Left hindlimb (tissue), 1 donor: ENCODE measurements around the gene CAPN10.

Source experiments
- DNase-seq: peaks from one replicate; pipeline ENCODE4 v3.0.0-alpha.2; 2018

CAPN10 gene

DNA sequence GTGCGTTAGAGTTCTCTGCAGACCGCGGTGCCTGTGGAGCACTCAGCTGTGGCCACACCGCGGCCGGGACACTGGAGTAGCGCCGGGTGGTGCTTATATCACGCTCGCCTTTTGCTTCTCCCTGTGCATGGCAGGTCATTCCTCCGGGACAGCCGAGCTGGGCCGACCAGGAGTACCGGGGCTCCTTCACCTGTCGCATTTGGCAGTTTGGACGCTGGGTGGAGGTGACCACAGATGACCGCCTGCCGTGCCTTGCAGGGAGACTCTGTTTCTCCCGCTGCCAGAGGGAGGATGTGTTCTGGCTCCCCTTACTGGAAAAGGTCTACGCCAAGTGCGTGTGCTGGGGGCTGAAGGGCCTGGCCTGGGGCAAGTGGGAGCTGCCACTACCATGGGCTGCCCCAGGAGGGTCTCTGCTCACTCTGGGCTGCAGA lies 4.2 kb downstream of the CAPN10 start:
- DNase-seq = peak; percentile 23

GRCh38 chr2:240591226-240591625 lies 4.7 kb downstream of the CAPN10 start:
- DNase-seq = no peak

DNA sequence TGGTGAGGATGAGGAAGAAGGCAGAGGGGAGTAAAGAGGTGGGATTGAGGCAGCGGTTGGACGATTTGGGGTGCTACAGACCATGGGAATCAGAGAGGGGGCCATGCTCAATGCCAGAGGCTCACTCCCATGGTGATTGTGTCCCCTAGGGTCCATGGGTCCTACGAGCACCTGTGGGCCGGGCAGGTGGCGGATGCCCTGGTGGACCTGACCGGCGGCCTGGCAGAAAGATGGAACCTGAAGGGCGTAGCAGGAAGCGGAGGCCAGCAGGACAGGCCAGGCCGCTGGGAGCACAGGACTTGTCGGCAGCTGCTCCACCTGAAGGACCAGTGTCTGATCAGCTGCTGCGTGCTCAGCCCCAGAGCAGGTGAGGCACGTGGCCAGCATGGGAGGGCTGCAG lies 5.2 kb downstream of the CAPN10 start:
- no peak for DNase-seq

GRCh38 chr2:240593026-240593702 lies 6.6 kb downstream of the CAPN10 start:
- DNase-seq = peak; percentile 23

GRCh38 chr2:240593703-240594451 lies 7.3 kb downstream of the CAPN10 start:
- DNase-seq = peak; percentile 24

DNA sequence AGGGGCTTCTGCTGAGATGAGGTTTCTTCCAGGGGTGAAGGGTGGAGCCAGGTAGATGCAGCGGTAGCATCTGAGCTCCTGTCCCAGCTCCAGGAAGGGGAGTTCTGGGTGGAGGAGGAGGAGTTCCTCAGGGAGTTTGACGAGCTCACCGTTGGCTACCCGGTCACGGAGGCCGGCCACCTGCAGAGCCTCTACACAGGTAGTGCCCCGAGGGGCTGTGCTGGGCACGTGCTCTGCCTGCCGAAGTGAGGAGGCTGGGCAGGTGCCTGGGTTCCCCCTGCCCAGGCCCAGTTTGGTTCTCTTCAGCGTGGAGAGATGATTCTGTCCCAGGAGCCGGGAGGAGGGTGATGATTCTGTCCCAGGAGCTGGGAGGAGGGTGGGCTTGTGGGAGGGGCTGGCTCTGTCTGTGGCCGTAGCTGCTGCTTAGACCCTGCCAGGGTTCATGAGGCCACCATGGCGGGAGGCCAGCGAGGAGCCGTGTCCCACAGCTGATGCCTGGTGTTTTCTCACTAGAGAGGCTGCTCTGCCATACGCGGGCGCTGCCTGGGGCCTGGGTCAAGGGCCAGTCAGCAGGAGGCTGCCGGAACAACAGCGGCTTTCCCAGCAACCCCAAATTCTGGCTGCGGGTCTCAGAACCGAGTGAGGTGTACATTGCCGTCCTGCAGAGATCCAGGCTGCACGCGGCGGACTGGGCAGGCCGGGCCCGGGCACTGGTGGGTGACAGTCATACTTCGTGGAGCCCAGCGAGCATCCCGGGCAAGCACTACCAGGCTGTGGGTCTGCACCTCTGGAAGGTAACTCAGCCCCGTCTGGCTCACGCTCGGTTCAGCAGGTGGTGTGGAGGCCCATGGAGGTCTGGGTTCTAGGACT lies 8.2 kb downstream of the CAPN10 start:
- DNase-seq = peak; percentile 21

- peak; percentile 26 for DNase-seq
Measured at GRCh38 chr2:240595381-240596079, 9.0 kb downstream of the CAPN10 start.

GRCh38 chr2:240596080-240596460 lies 9.5 kb downstream of the CAPN10 start:
- DNase-seq = peak; percentile 21

DNA sequence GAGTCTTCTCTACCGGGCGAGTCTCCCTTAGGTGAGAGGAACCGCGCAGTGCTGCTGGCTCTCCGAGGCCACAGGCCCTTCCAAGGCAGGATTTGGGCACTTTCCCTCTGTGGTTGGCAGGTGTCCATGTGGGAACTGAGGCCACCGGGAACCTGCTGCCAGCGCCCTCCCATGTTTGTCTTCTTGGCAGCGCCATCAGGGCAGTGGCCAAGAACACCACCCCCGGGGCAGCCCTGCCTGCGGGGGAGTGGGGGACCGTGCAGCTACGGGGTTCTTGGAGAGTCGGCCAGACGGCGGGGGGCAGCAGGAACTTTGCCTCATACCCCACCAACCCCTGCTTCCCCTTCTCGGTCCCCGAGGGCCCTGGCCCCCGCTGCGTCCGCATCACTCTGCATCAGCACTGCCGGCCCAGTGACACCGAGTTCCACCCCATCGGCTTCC lies 10.0 kb downstream of the CAPN10 start:
- peak; percentile 40 for DNase-seq

GRCh38 chr2:240597054-240597418 lies 10.5 kb downstream of the CAPN10 start:
- DNase-seq = peak; percentile 22

GRCh38 chr2:240597419-240598181 lies 11.1 kb downstream of the CAPN10 start:
- peak; percentile 12 for DNase-seq

DNA sequence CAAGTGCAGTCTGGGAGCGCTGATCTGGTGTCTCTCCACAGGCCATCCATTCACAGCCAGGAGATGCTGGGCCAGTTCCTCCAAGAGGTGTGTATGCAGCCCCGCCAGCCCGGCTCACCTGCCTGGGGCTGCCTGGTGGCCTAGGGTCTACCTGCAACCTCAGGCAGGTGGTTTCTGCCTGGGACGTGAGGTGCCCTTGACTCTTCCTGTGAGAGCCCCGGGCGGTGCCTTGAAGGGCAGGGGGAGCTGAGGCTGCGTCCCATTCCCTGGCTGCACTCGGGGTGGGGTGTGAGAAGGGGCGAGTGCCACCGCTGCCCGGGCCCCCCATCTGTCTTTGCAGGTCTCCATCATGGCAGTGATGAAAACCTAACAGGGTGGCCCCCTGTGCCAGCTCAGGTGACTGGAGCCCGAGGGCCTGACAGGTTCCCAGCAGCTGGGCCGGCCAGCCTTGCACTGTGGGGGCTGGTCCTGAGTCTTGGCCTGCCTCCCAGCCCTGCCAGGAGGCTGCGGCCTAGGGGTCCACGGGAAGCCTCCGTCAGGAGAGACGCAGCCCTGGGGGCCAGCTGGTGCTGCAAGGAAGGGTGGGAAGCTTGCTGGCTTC lies 11.9 kb downstream of the CAPN10 start:
- DNase-seq = peak; percentile 26

DNA sequence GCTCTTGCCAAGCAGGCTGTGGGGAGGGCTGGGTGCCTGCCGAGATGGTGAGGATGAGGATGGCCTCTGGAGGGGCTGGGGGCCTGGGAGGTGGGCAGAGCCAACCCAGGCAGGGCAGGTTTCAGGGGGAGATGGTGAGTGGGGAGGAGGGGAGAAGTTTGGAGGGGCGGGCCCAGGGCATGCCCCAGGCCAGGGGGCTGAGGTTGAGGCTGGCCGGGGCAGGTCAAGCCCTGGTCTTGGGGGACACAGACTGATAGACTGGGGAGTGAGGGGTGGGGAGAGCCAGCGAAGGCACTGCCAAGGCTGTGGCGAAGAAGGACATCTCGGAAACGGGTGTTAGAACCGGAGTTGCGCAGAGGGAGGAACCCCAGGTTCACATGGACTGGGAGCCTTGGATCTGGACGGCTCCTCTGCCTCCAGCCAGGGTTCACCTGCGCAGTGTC lies 12.6 kb downstream of the CAPN10 start:
- DNase-seq = peak; percentile 25

DNA sequence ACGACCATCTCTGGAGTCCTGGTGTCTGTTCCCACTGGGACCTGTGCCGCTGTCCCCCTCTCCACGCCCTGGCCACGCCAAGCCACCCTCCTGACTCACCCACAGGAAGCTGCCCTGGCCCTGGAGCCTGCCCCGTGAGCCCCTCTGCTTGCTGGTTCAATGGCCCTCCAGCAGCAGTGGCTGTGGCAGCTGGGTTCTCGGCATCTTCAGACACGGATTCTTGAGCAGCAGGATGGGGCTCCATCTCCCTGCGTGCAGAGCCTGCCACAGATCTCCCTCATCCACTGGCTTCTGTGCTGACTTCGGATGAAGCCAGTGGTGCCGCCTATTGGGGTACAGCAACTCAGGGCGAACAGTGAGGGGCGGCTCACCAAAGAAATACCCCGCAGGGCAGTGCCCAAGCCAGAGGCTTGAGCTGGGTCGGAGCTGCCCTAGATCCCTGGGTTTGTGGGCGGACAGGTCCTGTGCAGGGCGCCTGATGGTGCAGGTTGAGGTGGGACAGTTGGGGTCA lies 14.0 kb downstream of the CAPN10 start:
- DNase-seq = peak; percentile 5

- DNase-seq = peak; percentile 17
Measured at GRCh38 chr2:240601061-240601830, 14.7 kb downstream of the CAPN10 start.

DNA sequence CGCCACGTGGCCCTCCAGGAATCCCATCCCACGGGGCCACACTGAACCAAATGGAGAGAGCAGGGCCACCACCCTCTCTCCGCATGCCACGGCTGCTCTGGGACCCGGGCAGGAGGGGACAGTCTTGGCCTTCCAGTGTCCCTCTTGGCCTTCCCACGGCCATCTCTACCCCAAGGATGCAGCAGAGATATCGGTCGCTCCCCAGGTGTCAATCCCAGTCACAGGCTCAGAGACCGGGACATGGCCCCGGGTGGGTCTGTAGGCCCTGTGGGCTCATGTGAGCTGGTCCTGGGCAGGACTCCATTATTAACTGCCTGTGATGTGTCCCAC lies 15.3 kb downstream of the CAPN10 start:
- DNase-seq = peak; percentile 18

DNA sequence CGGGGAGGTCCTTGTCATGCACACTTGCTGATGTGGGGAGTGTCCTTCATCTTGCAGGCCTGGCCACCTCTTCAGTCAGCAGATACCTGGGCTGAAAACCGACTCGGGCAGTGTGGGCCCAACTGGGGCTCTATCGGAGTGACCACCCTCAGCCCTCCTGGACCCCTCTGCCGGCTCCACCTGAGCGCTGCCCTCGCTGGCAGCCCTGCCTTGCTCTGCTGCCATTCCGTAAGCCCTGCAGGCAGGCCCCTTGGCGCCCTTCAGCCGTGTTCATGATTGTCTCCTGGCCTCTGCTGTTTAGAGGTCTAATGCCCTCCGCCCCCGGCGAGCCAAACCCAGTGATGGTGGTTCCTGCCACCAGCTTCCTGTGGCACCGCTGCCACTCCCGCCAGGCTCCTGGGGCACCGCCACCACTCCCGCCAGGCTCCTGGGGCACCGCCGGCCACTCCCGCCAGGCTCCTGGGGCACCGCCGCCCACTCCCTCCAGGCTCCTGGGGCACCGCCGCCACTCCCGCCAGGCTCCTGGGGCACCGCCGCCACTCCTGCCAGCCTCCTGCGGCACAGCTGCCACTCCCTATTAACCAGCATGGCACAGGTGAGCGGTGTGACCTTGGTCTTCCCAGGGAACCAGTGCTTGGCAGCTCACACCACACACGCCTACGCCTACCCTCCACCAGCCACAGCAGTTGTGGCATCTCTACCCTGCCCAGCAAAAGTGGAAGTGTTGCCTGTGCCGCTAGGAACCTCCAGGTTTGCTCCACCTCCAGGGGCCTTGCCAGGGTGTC lies 15.9 kb downstream of the CAPN10 start:
- peak; percentile 10 for DNase-seq

GRCh38 chr2:240603081-240603835 lies 16.7 kb downstream of the CAPN10 start:
- DNase-seq = peak; percentile 26

DNA sequence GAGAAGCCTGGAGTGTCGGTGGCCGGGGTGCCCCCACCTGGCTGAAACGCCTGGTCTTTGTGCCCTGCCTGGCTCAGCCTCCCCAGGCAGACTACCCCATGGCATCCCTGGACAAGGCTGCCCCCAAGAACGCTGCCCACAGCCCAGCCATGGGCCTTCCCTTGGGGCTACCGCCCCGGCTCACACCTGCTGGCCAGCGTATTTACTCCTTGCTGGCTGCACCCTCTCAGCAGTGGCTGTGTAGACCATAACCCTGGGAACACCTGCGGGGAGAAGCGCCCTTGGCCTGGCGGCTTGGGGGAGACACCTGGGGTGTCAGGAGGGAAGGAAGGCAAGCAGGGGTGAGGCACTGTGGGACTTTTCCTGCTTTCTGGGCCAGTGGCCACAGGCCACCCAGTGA lies 17.3 kb downstream of the CAPN10 start:
- DNase-seq = peak; percentile 24
